Measurements from ENCODE around the gene PTPRM.

The PTPRM gene

DNA sequence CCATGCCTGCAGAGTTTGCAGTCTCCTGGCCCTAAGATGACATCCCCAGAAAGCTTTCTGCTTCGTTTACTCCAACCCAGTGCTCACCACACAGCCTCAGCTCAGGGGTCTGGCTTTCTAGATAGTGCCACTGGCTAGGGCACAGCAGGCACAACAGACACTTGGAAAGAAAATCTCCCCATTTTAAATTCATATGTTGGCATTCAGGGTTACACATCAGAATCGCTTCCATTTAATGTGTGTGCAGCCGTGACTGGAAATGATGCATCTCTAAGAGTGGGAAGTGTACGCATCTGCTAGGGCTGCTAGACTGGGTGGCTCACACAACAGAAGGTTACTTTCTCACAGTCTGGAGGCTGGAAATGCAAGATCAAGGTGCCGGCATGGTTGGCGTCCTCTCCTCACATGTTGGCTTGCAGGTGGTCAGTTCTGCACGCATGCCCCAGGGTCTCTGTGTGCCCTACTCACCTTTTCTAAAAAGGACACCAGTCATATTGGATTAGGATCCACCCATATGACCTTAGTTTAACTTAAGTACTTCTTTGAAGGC, 712.7 kb downstream of the PTPRM start:
- no peak overlapping the region for H3K4me3 ChIP-seq (ENCODE audit: low read depth, low read length)
- DNase-seq (ENCODE audit: low read depth, low spot score) = no peak
- TF ChIP-seq, protein P1, sequence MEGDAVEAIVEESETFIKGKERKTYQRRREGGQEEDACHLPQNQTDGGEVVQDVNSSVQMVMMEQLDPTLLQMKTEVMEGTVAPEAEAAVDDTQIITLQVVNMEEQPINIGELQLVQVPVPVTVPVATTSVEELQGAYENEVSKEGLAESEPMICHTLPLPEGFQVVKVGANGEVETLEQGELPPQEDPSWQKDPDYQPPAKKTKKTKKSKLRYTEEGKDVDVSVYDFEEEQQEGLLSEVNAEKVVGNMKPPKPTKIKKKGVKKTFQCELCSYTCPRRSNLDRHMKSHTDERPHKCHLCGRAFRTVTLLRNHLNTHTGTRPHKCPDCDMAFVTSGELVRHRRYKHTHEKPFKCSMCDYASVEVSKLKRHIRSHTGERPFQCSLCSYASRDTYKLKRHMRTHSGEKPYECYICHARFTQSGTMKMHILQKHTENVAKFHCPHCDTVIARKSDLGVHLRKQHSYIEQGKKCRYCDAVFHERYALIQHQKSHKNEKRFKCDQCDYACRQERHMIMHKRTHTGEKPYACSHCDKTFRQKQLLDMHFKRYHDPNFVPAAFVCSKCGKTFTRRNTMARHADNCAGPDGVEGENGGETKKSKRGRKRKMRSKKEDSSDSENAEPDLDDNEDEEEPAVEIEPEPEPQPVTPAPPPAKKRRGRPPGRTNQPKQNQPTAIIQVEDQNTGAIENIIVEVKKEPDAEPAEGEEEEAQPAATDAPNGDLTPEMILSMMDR (IDR thresholded peaks at IDR 0.05; ENCODE audit: low read depth, low read length) = no peak
- in situ Hi-C loops (cut with HindIII; ENCODE audit: low sequenced_read_pairs) = no loop called here

DNA sequence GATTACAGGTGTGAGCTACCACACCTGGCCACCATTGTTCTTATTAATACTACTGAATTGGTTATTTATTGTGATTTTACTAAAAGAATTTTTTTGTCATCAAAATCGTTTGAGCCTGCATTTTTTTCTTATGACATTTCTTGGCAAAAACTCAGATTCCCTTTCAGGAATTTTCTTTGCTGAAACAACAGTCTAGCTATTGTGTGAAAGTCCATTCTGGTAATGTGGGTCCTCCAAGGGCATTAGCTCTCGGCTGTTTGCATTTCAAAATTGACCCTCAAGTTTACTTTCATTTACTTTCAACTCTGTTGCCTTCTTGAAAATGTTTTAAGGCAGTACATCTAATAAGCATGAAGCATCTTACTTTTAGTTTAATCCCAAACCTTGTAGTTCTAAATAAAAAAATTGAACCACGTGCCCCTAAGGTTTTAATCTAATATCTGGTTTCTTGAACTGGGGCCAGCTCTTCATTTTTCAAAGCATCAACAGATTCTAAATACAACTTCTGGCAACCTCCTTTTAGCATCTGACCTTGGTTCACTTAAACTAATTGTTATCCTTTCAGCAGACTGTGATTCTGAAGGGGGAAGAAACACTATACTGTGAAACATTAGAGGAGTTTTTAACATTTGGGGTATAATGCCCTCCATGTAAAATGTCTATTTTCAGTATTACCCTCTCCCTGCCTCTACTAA, 716.9 kb downstream of the PTPRM start:
- DNase-seq (ENCODE audit: low read depth, low spot score) = peak; percentile 75
- no peak overlapping the region for H3K4me3 ChIP-seq (ENCODE audit: low read depth, low read length)
- TF ChIP-seq, protein P1 (IDR thresholded peaks at IDR 0.05; ENCODE audit: low read depth, low read length) = no peak
- in situ Hi-C loops (cut with HindIII; ENCODE audit: low sequenced_read_pairs) = no loop called here

DNA sequence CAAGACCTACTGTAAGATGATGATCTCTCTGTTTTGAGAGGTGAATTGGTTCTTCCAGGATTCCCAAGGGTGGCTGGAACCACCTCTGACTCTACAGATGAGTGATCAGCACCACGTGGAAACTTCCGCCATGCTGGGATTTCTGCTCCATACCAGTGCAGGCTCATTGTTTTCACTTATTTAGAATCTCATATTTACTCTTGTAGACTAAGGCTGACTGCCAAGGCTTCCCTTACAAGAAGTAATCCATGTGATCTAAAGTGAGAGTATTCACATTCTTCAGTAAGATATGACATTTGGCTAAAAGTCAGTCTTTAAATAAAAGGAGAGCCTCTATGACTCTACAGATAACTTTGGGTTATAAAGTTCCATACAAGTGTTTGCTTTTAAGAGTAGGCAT, 719.2 kb downstream of the PTPRM start:
- DNase-seq (ENCODE audit: low read depth, low spot score) = no peak
- TF ChIP-seq, protein P1 (IDR thresholded peaks at IDR 0.05; ENCODE audit: low read depth, low read length) = no peak
- H3K4me3 ChIP-seq (ENCODE audit: low read depth, low read length) = no peak overlapping the region
- in situ Hi-C loops (cut with HindIII; ENCODE audit: low sequenced_read_pairs) = no loop called here

DNA sequence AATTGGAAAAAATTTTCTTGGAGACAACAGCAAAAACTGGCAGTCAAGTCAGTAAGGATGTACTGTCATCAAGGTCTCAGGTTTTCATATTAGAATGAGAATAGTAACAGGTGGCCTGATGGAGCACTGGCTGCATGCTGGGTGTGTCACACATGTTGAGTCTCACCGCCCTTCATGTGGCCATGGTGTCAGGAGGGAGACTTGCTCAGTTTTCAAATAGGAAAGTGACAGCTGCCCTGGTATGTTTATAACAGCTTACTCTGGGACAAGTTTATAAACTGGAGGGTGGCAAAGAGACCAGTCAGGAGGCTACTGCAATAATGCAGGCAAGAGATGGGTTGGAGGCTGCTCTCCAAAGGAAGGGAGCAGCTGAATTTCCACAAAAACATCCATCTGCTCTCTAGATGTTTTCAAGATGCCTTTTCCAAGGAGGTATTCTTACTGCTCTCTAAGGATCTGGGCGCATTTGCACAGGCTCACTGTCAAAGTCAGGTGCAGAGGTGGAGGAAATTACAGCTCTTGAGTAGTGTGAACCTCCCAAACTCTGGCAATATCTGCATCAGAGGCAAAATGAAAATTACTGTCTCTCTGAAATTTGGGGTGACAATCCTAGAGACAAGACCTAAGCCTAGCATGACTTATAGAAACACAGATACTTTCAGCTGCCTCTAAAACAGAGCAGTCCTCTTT, 720.2 kb downstream of the PTPRM start:
- in situ Hi-C loops (cut with HindIII; ENCODE audit: low sequenced_read_pairs) = no loop called here

DNA sequence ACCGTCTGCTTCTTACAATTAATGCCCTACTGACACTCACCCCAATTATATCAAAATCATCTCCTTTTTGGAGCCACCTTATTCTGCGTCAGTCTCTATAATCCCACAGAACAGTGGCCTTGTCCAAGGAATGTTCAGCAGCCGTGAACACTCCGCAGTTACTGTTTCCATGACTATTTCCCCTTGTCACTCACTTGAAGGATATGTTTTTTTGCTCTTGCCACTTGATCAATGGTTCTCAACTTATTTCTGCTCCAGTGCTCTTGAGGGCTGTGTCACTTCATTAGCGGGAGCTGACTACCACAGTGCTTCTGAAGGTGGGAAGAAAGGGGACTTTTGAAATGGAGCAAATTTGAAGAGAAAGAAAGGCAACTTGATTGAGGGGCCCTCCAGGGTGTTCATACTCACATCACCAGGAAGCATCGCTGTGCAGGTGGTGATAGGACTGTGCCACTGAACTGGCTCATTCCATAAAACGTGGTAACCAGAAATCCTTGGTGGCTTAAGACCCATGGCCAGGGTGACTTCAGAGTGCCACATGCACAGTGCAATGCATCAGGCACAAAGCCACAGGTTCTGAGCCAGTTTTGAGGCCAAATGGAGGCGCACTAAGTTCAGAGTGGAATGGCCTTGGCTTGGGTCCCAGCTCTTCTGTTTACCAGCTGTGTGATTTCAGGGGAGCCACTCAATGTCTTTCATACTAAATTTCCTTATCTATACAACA, 721.5 kb downstream of the PTPRM start:
- TF ChIP-seq, protein P1 (IDR thresholded peaks at IDR 0.05; ENCODE audit: low read depth, low read length) = no peak
- no peak for DNase-seq (ENCODE audit: low read depth, low spot score)
- in situ Hi-C loops (cut with HindIII; ENCODE audit: low sequenced_read_pairs) = no loop called here
- no peak overlapping the region for H3K4me3 ChIP-seq (ENCODE audit: low read depth, low read length)

More for the DNA sequence above, 720.2 kb downstream of the PTPRM start:
- TF ChIP-seq, protein P1 (IDR thresholded peaks at IDR 0.05; ENCODE audit: low read depth, low read length) = no peak
- H3K4me3 ChIP-seq (ENCODE audit: low read depth, low read length) = no peak overlapping the region
- no peak for DNase-seq (ENCODE audit: low read depth, low spot score)

DNA sequence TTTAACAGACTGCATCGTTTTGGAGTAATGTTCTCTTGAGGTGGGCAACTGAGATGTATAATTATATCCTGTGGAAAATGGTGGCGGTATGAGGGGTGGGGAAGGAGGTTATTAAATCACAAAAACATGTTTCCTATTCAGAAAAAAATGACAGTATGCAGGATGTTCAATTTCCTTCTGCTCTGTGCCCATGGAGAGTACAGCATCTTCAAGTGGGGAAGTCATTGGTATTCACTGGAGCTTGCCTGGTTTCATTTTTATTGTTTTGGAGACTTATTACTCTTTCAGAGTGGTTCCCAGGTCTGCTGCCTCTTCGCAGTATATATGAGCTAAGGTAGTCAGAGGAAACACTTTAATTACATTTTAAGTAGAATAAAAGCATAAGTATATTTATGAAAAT, 723.3 kb downstream of the PTPRM start:
- TF ChIP-seq, protein P1 (IDR thresholded peaks at IDR 0.05; ENCODE audit: low read depth, low read length) = no peak
- DNase-seq (ENCODE audit: low read depth, low spot score) = no peak
- in situ Hi-C loops (cut with HindIII; ENCODE audit: low sequenced_read_pairs) = no loop called here
- no peak overlapping the region for H3K4me3 ChIP-seq (ENCODE audit: low read depth, low read length)
